HCT116 (cell line): ENCODE data around the gene TF. TPM values are rescaled to one million over a fixed set of nuclear protein-coding genes. Genes with fewer than 3 reads are reported as not detected.

Experiments
- ATAC-seq: fragments of 200-7000 bp; cut with Tn5 transposase; 2 replicates; pipeline ENCODE4 v1.9.1; 2020; ENCODE audit warnings: mild to moderate bottlenecking, moderate library complexity
- BruUV-seq: library from RNA; stranded (reverse); fragments of 400-500 nt; replicated peaks from 2 replicates; lab custom pipeline; 2021; lab: Mats Ljungman, UMichigan
- CTCF ChIA-PET: fragments of 300-600 bp; sonication (Branson Sonifier 250); formaldehyde crosslinking; loops from one replicate; lab custom pipeline; 2021; ENCODE audit warnings: antibody characterized with exemption; lab: Charles Lee
- POLR2A ChIA-PET: fragments of 300-600, 350-600 bp; sonication (Branson Sonifier 250); formaldehyde crosslinking; loops from one replicate; lab custom pipeline; 2021; ENCODE audit warnings: antibody characterized with exemption; lab: Charles Lee
- RAD21 ChIA-PET, 2 experiments: fragments of 300-600 bp; sonication (Branson Sonifier 250); formaldehyde crosslinking; loops; one replicate each; lab custom pipeline; 2023; ENCODE audit warnings: low total read pairs in 2 of 2; ENCODE audit not compliant: uncharacterized antibody in 2 of 2, unreplicated experiment in 2 of 2, low non-redundant PET in 1 of 2; lab: Charles Lee
- DNase-seq: peaks from one replicate; pipeline ENCODE4 v3.0.0-alpha.2; 2010; ENCODE audit warnings: low read depth, low spot score
- H2AFZ ChIP-seq: fragments of 200-600 bp; shearing (Covaris generic), sonication (generic); 2 replicates; pipeline ENCODE4 v1.6.1; 2017; ENCODE audit warnings: low read depth, mixed run types, mixed read lengths, antibody characterized with exemption, low read length; ENCODE audit not compliant: poor library complexity, severe bottlenecking
- H3K27ac ChIP-seq: 2 replicates; pipeline ENCODE4 v1.5.1; 2012; ENCODE audit warnings: low read depth, low read length
- H3K27me3 ChIP-seq: fragments of 200-600 bp; sonication (generic); 2 replicates; pipeline ENCODE4 v1.6.1; 2016; ENCODE audit warnings: mixed run types, low read length, mixed read lengths; ENCODE audit not compliant: insufficient read depth
- H3K36me3 ChIP-seq, 2 experiments: fragments of 200-500 bp in 1 of 2; fragments of 200-600 bp in 1 of 2; sonication (Bioruptor generic) in 1 of 2; sonication (generic) in 1 of 2; 2 replicates each; pipeline versions ENCODE4 v1.5.1 to v1.6.1; 2014 to 2016; ENCODE audit warnings: low read length in 2 of 2, inconsistent platforms in 1 of 2, mixed read lengths in 1 of 2, mixed run types in 1 of 2; ENCODE audit not compliant: insufficient read depth in 2 of 2, control insufficient read depth in 1 of 2
- H3K4me1 ChIP-seq, 2 experiments: fragments of 200-600 bp in 1 of 2; sonication (generic) in 1 of 2; 2 replicates each; pipeline versions ENCODE4 v1.5.1 to v1.6.1; 2012 to 2017; ENCODE audit warnings: low read length in 2 of 2, inconsistent platforms in 1 of 2, mild to moderate bottlenecking in 1 of 2, mixed read lengths in 1 of 2, mixed run types in 1 of 2, moderate library complexity in 1 of 2; ENCODE audit not compliant: insufficient read depth in 2 of 2, control insufficient read depth in 1 of 2
- H3K4me2 ChIP-seq: fragments of 200-600 bp; sonication (generic); 2 replicates; pipeline ENCODE4 v1.6.1; 2017; ENCODE audit warnings: mixed run types, low read length, mixed read lengths
- H3K4me3 ChIP-seq, 2 experiments: fragments of 200-600 bp in 1 of 2; sonication (generic) in 1 of 2; replicated peaks in 1 of 2; 2 replicates each; pipeline ENCODE4 v1.5.1; 2011 to 2016; ENCODE audit warnings: low read length in 2 of 2, control low read depth in 1 of 2, low read depth in 1 of 2, mild to moderate bottlenecking in 1 of 2, mixed read lengths in 1 of 2, mixed run types in 1 of 2
- H3K79me2 ChIP-seq: fragments of 200-600 bp; sonication (generic); 2 replicates; pipeline ENCODE4 v1.6.1; 2017; ENCODE audit warnings: mild to moderate bottlenecking, mixed run types, low read length, moderate library complexity, mixed read lengths; ENCODE audit not compliant: insufficient read depth
- H3K9ac ChIP-seq: fragments of 200-600 bp; sonication (generic); 2 replicates; pipeline ENCODE4 v1.6.1; 2016; ENCODE audit warnings: low read length, mixed read lengths
- H3K9me2 ChIP-seq: fragments of 200-600 bp; sonication (generic), shearing (Covaris generic); 2 replicates; pipeline ENCODE4 v1.6.1; 2017; ENCODE audit warnings: mixed run types, mild to moderate bottlenecking, moderate library complexity; ENCODE audit not compliant: insufficient read depth
- H3K9me3 ChIP-seq, 2 experiments: fragments of 200-500 bp in 1 of 2; fragments of 200-600 bp in 1 of 2; sonication (Bioruptor generic) in 1 of 2; sonication (generic) in 1 of 2; 2 replicates each; pipeline ENCODE4 v1.6.1; 2014 to 2017; ENCODE audit warnings: low read length in 2 of 2, mixed read lengths in 2 of 2, inconsistent platforms in 1 of 2, low read depth in 1 of 2, mild to moderate bottlenecking in 1 of 2, mixed run types in 1 of 2, moderate library complexity in 1 of 2; ENCODE audit not compliant: control insufficient read depth in 1 of 2, insufficient read depth in 1 of 2
- H4K20me1 ChIP-seq: fragments of 200-600 bp; sonication (generic), shearing (Covaris generic); 2 replicates; pipeline ENCODE4 v1.6.1; 2017; ENCODE audit warnings: mixed run types, mild to moderate bottlenecking, moderate library complexity; ENCODE audit not compliant: insufficient read depth
- ATF3 ChIP-seq: IDR thresholded peaks from 2 replicates; pipeline ENCODE4 v1.6.1; 2012
- CEBPB ChIP-seq: IDR thresholded peaks from 2 replicates; pipeline ENCODE4 v1.6.1; 2012; ENCODE audit warnings: low read depth
- CTCF ChIP-seq, 3 experiments: fragments of 200-600 bp in 1 of 3; sonication (generic) in 1 of 3; IDR thresholded peaks in 2 of 3; conservative IDR thresholded peaks in 1 of 3; 2 replicates each; pipeline ENCODE4 v1.5.1; 2012 to 2017; ENCODE audit warnings: low read depth in 2 of 3, low read length in 2 of 3, antibody characterized with exemption in 1 of 3, borderline replicate concordance in 1 of 3, control low read depth in 1 of 3, mild to moderate bottlenecking in 1 of 3, mixed read lengths in 1 of 3, mixed run types in 1 of 3, moderate library complexity in 1 of 3; ENCODE audit not compliant: insufficient read depth in 1 of 3
- EGR1 ChIP-seq: IDR thresholded peaks from 2 replicates; pipeline ENCODE4 v1.6.1; 2012; ENCODE audit warnings: low read depth
- ELF1 ChIP-seq: IDR thresholded peaks from 2 replicates; pipeline ENCODE4 v1.6.1; 2012; ENCODE audit warnings: low read depth, borderline replicate concordance
- EZH2phosphoT487 ChIP-seq: fragments of 200-600 bp; IDR thresholded peaks from 2 replicates; pipeline ENCODE4 v1.6.1; 2018; ENCODE audit warnings: antibody characterized with exemption, borderline replicate concordance
- FOSL1 ChIP-seq: IDR thresholded peaks from 2 replicates; pipeline ENCODE4 v1.6.1; 2012; ENCODE audit warnings: low read depth
- JUND ChIP-seq: IDR thresholded peaks from 2 replicates; pipeline ENCODE4 v1.6.1; 2012
- POLR2A ChIP-seq: IDR thresholded peaks from 2 replicates; pipeline ENCODE4 v1.7.0; 2011; ENCODE audit warnings: borderline replicate concordance; ENCODE audit not compliant: insufficient read depth, insufficient read length; ENCODE audit errors: extremely low read depth
- POLR2AphosphoS5 ChIP-seq: IDR thresholded peaks from 2 replicates; pipeline ENCODE4 v1.6.1; 2011; ENCODE audit warnings: mild to moderate bottlenecking, low read depth, low read length, moderate library complexity
- RAD21 ChIP-seq: IDR thresholded peaks from 2 replicates; pipeline ENCODE4 v1.6.1; 2012; ENCODE audit warnings: low read depth, mild to moderate bottlenecking
- REST ChIP-seq: IDR thresholded peaks from 2 replicates; pipeline ENCODE4 v1.6.1; 2012; ENCODE audit warnings: low read depth
- SP1 ChIP-seq: IDR thresholded peaks from 2 replicates; pipeline ENCODE4 v1.6.1; 2012; ENCODE audit warnings: low read depth
- SRF ChIP-seq: IDR thresholded peaks from 2 replicates; pipeline ENCODE4 v1.6.1; 2012; ENCODE audit warnings: low read depth
- TCF7L2 ChIP-seq: IDR thresholded peaks from 2 replicates; pipeline ENCODE4 v1.7.0; 2011; ENCODE audit warnings: borderline replicate concordance, inconsistent platforms; ENCODE audit not compliant: insufficient read depth, insufficient read length; ENCODE audit errors: extremely low read depth
- YY1 ChIP-seq: IDR thresholded peaks from 2 replicates; pipeline ENCODE4 v1.6.1; 2011; ENCODE audit warnings: low read length, low read depth, moderate library complexity, mild to moderate bottlenecking; ENCODE audit not compliant: insufficient replicate concordance; ENCODE audit errors: extremely low read depth
- ZBTB33 ChIP-seq: IDR thresholded peaks from 2 replicates; pipeline ENCODE4 v1.6.1; 2011; ENCODE audit warnings: mild to moderate bottlenecking, low read length, moderate library complexity; ENCODE audit not compliant: insufficient replicate concordance; ENCODE audit errors: extremely low read depth
- ZNF274 ChIP-seq: fragments of 200-500 bp; sonication (Bioruptor generic); IDR thresholded peaks from 2 replicates; pipeline ENCODE4 v1.6.1; 2014; ENCODE audit warnings: mild to moderate bottlenecking, low read depth, low read length, inconsistent platforms
- intact Hi-C: fragments of 100-400 bp; cut with micrococcal nuclease; formaldehyde crosslinking; loops from 2 replicates; pipeline ENCODE4 v1.10.0; 2022
- total RNA-seq: library from RNA; stranded (reverse); gene quantifications from one replicate; pipeline ENCODE4 v1.2.1, GENCODE V29; 2021; ENCODE audit not compliant: unreplicated experiment

Gene TF
- total RNA-seq, 1 experiment from 2014 or later = 10.4 TPM

GRCh38 chr3:133835418-133835743 lies 89.2 kb downstream of the TF start:
- H3K9me2 ChIP-seq = no peaks in the 10 kb centered on the region
- DNase-seq (no peak), ATAC-seq (no peak)
- TF ChIP-seq EGR1 (no peak), SRF (no peak), TCF7L2 (no peak), ATF3 (no peak), ZNF274 (no peak), REST (no peak), RAD21 (no peak), SP1 (no peak), POLR2AphosphoS5 (no peak), JUND (no peak), EZH2phosphoT487 (no peak), ELF1 (no peak), CEBPB (no peak), FOSL1 (no peak), POLR2A (no peak), ZBTB33 (no peak), CTCF (IDR thresholded peaks at IDR 0.05 in 2 of 3, conservative IDR thresholded peaks at IDR 0.05 in 1 of 3; ENCODE audit: borderline replicate concordance in 1 of 3, insufficient read depth in 1 of 3, low read depth in 2 of 3, low read length in 2 of 3) (no peak), YY1 (no peak)
- no peaks in the 10 kb centered on the region for H4K20me1 ChIP-seq
- ChIA-PET RAD21 (no interaction called here), CTCF (no interaction called here), POLR2A (no interaction called here)
- BruUV-seq = no TSS peak
- H3K4me3 ChIP-seq = no peak overlapping the region
- no peaks in the 10 kb centered on the region for H3K27me3 ChIP-seq
- no peak overlapping the region for H3K27ac ChIP-seq
- no peaks in the 10 kb centered on the region for H3K4me1 ChIP-seq
- no peak overlapping the region for H2AFZ ChIP-seq
- no peak overlapping the region for H3K9ac ChIP-seq
- intact Hi-C loops = no loop called here
- H3K79me2 ChIP-seq = no peaks in the 10 kb centered on the region
- H3K36me3 ChIP-seq = no peaks in the 10 kb centered on the region
- no peaks in the 10 kb centered on the region for H3K9me3 ChIP-seq
- H3K4me2 ChIP-seq = no peak overlapping the region
